Bronchial epithelial cell (primary cell): ENCODE measurements around the gene CHMP1A. TPM values are rescaled to one million over a fixed set of nuclear protein-coding genes. Genes with fewer than 3 reads are reported as not detected.

ENCODE experiments used
- DNase-seq: peaks from one replicate; pipeline ENCODE4 v3.0.0-alpha.2; 2010; ENCODE audit warnings: low read depth
- FAIRE-seq: peaks from 2 replicates; lab custom pipeline; 2011; peaks lifted over from hg19 to GRCh38; lab: Jason Lieb, UNC
- H3K27me3 ChIP-seq: 2 replicates; pipeline ENCODE4 v1.5.1; 2011; ENCODE audit warnings: low read length; ENCODE audit not compliant: control insufficient read depth, insufficient read depth
- H3K36me3 ChIP-seq: 2 replicates; pipeline ENCODE4 v1.5.1; 2011; ENCODE audit warnings: low read length; ENCODE audit not compliant: control insufficient read depth, insufficient read depth
- H3K4me3 ChIP-seq: 2 replicates; pipeline ENCODE4 v1.5.1; 2011; ENCODE audit warnings: mild to moderate bottlenecking, low read depth, low read length, control low read depth
- total RNA-seq: library from RNA; depleted of rRNA; stranded (reverse); fragments of >200 nt; gene quantifications from 2 replicates; pipeline ENCODE4 v1.2.1, GENCODE V29; 2014
- TF ChIP-seq, protein P1 (sequence below): IDR thresholded peaks from 2 replicates; pipeline ENCODE4 v1.5.1; 2011; ENCODE audit warnings: mild to moderate bottlenecking, moderate library complexity, low read length, control low read depth, inconsistent platforms; ENCODE audit not compliant: insufficient read depth, severe bottlenecking

Gene CHMP1A
- total RNA-seq, 1 donor from 2014 or later: 101 TPM

DNA sequence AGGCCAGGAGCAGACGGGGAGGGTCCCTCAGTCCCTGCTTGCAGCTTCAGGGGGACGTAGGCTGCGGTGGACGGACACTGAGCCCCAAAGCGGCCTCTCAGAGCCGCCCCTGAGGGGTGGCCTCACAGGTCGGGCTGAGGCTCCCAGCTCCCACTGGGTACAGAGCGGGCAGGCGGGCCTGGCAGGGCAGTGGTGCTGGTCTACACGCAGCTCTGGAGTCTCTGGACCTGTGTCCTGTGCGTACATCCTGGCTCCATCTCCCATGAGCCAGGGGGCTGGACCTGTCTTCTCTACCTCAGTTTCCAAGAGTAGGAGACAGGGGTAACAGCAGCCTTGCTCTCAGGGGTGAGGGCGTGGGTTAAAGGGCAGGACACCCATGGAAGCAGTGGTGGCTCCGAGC lies 42.3 kb downstream of the CHMP1A start:
- Histone ChIP-seq H3K4me3 (no peak overlapping the region), H3K27me3 (no peaks in the 10 kb centered on the region), H3K36me3 (no peaks in the 10 kb centered on the region)
- DNase-seq: no peak
- TF ChIP-seq, protein P1, sequence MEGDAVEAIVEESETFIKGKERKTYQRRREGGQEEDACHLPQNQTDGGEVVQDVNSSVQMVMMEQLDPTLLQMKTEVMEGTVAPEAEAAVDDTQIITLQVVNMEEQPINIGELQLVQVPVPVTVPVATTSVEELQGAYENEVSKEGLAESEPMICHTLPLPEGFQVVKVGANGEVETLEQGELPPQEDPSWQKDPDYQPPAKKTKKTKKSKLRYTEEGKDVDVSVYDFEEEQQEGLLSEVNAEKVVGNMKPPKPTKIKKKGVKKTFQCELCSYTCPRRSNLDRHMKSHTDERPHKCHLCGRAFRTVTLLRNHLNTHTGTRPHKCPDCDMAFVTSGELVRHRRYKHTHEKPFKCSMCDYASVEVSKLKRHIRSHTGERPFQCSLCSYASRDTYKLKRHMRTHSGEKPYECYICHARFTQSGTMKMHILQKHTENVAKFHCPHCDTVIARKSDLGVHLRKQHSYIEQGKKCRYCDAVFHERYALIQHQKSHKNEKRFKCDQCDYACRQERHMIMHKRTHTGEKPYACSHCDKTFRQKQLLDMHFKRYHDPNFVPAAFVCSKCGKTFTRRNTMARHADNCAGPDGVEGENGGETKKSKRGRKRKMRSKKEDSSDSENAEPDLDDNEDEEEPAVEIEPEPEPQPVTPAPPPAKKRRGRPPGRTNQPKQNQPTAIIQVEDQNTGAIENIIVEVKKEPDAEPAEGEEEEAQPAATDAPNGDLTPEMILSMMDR: no peak
- FAIRE-seq: no peak

DNA sequence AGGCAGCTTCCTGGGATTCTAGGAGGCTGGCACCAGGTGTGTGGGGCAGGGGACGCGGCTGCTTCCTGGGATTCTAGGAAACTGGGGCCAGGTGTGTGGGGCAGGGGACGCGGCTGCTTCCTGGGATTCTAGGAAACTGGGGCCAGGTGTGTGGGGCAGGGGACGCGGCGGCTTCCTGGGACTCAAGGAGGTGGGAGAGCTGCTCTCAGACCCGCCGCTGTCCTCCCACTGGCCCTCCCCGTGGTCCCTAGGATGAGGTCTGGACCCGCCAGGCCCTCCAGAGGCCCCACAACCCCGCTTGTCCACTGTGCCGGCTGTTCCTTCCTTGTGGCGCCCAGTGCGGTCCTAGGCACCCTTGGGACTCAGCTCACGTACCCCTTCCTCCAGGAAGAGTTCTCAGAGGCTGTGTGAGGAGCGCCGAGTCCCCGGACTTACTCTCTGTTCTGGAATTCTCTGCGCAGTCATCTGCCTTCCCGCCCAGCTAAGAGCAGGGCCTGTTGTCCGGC lies 43.5 kb downstream of the CHMP1A start:
- Histone ChIP-seq H3K27me3 (no peaks in the 10 kb centered on the region), H3K4me3 (no peak overlapping the region), H3K36me3 (no peaks in the 10 kb centered on the region)
- FAIRE-seq (no peak), DNase-seq (no peak)
- TF ChIP-seq, protein P1: no peak

DNA sequence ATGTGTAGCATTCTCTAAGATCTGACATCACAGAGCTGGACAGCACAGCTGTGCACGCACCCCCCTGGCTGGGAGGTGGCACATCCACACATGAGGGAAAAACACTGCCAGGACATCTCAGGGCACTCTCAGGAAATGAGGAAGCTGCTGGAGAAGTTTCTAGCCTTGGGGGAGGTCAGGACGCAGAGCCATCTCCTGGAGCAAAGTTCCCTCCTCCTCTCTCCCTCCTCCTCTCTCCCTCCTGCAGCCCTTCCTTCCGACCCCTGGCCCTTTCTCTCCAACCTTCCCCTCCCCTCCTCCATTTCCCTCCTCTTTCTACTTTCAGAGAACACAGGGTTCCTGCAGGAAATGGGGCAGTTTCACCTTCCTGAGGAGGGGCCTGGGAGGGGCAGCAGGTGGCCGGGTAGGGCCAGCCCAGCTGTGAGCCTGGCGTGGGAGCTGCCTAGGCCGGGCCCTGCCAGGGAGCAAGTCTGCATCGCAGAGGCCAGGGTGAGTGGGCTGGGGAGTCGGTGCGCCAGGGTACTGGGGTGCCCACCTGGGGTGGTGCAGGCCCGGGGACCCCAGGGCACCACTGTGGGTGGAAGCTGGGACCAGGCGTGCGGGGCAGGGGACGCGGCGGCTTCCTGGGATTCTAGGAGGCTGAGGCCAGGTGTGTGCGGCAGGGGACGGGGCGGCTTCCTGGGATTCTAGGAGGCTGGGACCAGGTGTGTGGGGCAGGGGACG lies 44.1 kb downstream of the CHMP1A start, which contains the start of gene DPEP1:
Gene DPEP1, plus strand, starts transcription at position 412 of the 723 bp plus-strand sequence. CDS start 16,769 bp downstream, outside the sequence.
- no peak within 1 kb of the TSS for H3K4me3 ChIP-seq
- FAIRE-seq (no peak), DNase-seq (no peak)
- no peaks in the 10 kb centered on the region for H3K36me3 ChIP-seq
- TF ChIP-seq, protein P1: no peak
- no peaks in the 10 kb centered on the region for H3K27me3 ChIP-seq

DNA sequence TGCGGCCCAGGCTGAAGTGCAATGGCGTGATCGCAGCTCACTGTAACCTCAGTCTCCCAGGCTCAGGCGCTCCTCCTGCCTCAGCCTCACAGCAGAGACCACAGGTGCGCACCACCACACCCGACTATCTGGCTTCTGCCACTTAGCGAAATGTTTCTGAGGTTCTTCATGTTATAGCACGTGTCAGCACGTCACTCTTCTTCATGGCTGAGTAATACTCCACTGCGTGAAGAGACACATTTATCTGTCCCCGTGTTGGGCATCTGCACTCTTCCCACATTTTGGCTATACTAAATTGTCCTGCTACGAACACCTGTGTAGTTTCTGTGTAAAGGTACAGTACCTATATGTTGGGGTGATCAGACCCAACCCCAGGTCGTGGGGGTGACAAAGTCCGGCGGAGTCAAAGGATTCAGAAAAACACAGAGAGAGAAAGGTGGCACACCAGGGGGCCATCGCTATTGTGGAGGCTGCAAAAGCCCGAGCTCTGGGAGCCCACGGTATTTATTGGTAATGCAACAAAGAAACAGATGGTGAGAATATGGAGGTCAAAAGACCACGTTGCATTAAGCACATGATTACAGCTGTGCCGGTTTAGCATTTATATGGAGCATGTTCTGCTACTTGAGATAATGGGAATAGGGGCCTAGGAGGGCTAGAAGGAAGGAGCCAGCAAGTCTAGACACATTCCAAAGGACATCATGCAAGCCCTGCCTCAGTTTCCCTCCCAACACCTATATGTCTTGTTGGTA lies 44.9 kb downstream of the CHMP1A start:
- TF ChIP-seq, protein P1: no peak
- no peak for FAIRE-seq
- Histone ChIP-seq H3K36me3 (no peaks in the 10 kb centered on the region), H3K4me3 (no peak overlapping the region), H3K27me3 (no peaks in the 10 kb centered on the region)
- no peak for DNase-seq

DNA sequence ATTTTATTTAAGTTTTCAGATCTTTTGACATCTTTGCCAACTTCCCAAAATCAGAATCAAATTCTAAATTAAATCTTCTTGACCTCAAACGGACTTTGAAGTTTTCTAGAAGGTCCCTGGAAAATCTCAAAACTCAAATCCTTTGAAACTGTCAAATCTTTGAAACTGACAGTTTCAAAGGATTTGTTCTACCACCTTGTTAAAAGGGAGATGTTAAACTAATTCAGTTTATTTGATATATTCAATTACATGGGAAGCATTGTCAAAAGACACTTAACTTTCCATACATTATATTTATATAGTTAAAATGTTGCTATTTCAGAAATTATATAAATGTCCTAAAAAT lies 47.4 kb downstream of the CHMP1A start:
- DNase-seq (no peak), FAIRE-seq (no peak)
- H3K4me3 ChIP-seq: no peak overlapping the region
- no peaks in the 10 kb centered on the region for H3K36me3 ChIP-seq
- TF ChIP-seq, protein P1: no peak
- no peaks in the 10 kb centered on the region for H3K27me3 ChIP-seq
